Natural killer cell treated with Interleukin-12 subunit alpha and Interleukin-12 subunit beta and Interleukin-15 and Interleukin-18, amount 100 ng/mL, for 72 hours (primary cell): ENCODE measurements around the gene CRIM1. TPM values are rescaled to one million over a fixed set of nuclear protein-coding genes. Genes with fewer than 3 reads are reported as not detected.

Experiments used
- ATAC-seq, 2 donors: fragments of 150-1000 bp; cut with Tn5 transposase in 1 of 2; sonication (Bioruptor Pico), chemical (Tn5 transposase) in 1 of 2; 2 replicates each; pipeline ENCODE4 v1.10.0; 2021
- DNase-seq: peaks from one replicate; pipeline ENCODE4 v3.0.0; 2022; ENCODE audit warnings: low spot score
- H3K27ac Mint-ChIP-seq, 2 donors: 1 replicate in 1 of 2; 2 replicates in 1 of 2; pipeline ENCODE4 v1.8.0; 2022; ENCODE audit warnings: mixed read lengths in 2 of 2, mild to moderate bottlenecking in 1 of 2, moderate library complexity in 1 of 2
- H3K27me3 Mint-ChIP-seq, 2 donors: 1 replicate in 1 of 2; 2 replicates in 1 of 2; pipeline ENCODE4 v1.8.0; 2022; ENCODE audit warnings: mixed read lengths in 2 of 2
- H3K36me3 Mint-ChIP-seq: one replicate; pipeline ENCODE4 v1.8.0; 2022; ENCODE audit warnings: mixed read lengths
- H3K4me1 Mint-ChIP-seq, 2 donors: 1 replicate in 1 of 2; 2 replicates in 1 of 2; pipeline ENCODE4 v1.8.0; 2022; ENCODE audit warnings: low read depth in 2 of 2, mixed read lengths in 2 of 2, mild to moderate bottlenecking in 1 of 2
- H3K4me3 Mint-ChIP-seq: one replicate; pipeline ENCODE4 v1.8.0; 2022; ENCODE audit warnings: mixed read lengths
- H3K9me3 Mint-ChIP-seq: 2 replicates; pipeline ENCODE4 v1.8.0; 2022; ENCODE audit warnings: mixed read lengths
- total RNA-seq, 2 donors: library from RNA; stranded (reverse); gene quantifications; one replicate each; pipeline ENCODE4 v1.2.3, GENCODE V29; 2022

CRIM1 gene
- total RNA-seq, 2 donors from 2014 or later, result 6.6 to 13.6 TPM

GRCh38 chr2:36490749-36491148 is 135.2 kb downstream of the CRIM1 start:
- H3K27ac Mint-ChIP-seq, result no peak overlapping the region
- no peaks in the 10 kb centered on the region for H3K9me3 Mint-ChIP-seq
- ATAC-seq, result no peak

GRCh38 chr2:36492216-36492945 is 136.8 kb downstream of the CRIM1 start:
- no peaks in the 10 kb centered on the region for H3K9me3 Mint-ChIP-seq

More at GRCh38 chr2:36490749-36491148, 135.2 kb downstream of the CRIM1 start:
- DNase-seq, result no peak
- Mint-ChIP-seq H3K4me3 (no peak overlapping the region), H3K36me3 (no peaks in the 10 kb centered on the region), H3K27me3 (no peaks in the 10 kb centered on the region), H3K4me1 (no peaks in the 10 kb centered on the region)

GRCh38 chr2:36493306-36493705 is 137.7 kb downstream of the CRIM1 start:
- H3K4me3 Mint-ChIP-seq, result no peak overlapping the region
- no peaks in the 10 kb centered on the region for H3K36me3 Mint-ChIP-seq
- H3K9me3 Mint-ChIP-seq, result no peaks in the 10 kb centered on the region
- DNase-seq, result no peak
- H3K4me1 Mint-ChIP-seq, result no peaks in the 10 kb centered on the region
- no peaks in the 10 kb centered on the region for H3K27me3 Mint-ChIP-seq
- no peak overlapping the region for H3K27ac Mint-ChIP-seq
- no peak for ATAC-seq

More at GRCh38 chr2:36492216-36492945, 136.8 kb downstream of the CRIM1 start:
- H3K4me3 Mint-ChIP-seq, result no peak overlapping the region
- no peaks in the 10 kb centered on the region for H3K27me3 Mint-ChIP-seq
- H3K36me3 Mint-ChIP-seq, result no peaks in the 10 kb centered on the region
- DNase-seq, result no peak
- no peak for ATAC-seq
- H3K27ac Mint-ChIP-seq, result no peak overlapping the region
- no peaks in the 10 kb centered on the region for H3K4me1 Mint-ChIP-seq

GRCh38 chr2:36497570-36498163 is 142.1 kb downstream of the CRIM1 start:
- H3K4me1 Mint-ChIP-seq, result no peaks in the 10 kb centered on the region
- no peak for ATAC-seq
- DNase-seq, result no peak
- H3K27ac Mint-ChIP-seq, result no peak overlapping the region
- no peaks in the 10 kb centered on the region for H3K9me3 Mint-ChIP-seq
- no peaks in the 10 kb centered on the region for H3K36me3 Mint-ChIP-seq
- H3K27me3 Mint-ChIP-seq, result no peaks in the 10 kb centered on the region
- no peak overlapping the region for H3K4me3 Mint-ChIP-seq

GRCh38 chr2:36499128-36499820 is 143.7 kb downstream of the CRIM1 start:
- Mint-ChIP-seq H3K36me3 (no peaks in the 10 kb centered on the region), H3K9me3 (no peaks in the 10 kb centered on the region), H3K27ac (no peak overlapping the region), H3K4me1 (no peaks in the 10 kb centered on the region), H3K4me3 (no peak overlapping the region), H3K27me3 (no peaks in the 10 kb centered on the region)
- no peak for DNase-seq
- ATAC-seq, result no peak

- ATAC-seq, result no peak
- H3K9me3 Mint-ChIP-seq, result no peaks in the 10 kb centered on the region
- no peaks in the 10 kb centered on the region for H3K27me3 Mint-ChIP-seq
- no peaks in the 10 kb centered on the region for H3K36me3 Mint-ChIP-seq
- no peaks in the 10 kb centered on the region for H3K4me1 Mint-ChIP-seq
- no peak overlapping the region for H3K27ac Mint-ChIP-seq
- no peak for DNase-seq
- H3K4me3 Mint-ChIP-seq, result no peak overlapping the region
Measured at GRCh38 chr2:36500072-36500471, 144.5 kb downstream of the CRIM1 start.

GRCh38 chr2:36502081-36502480 is 146.5 kb downstream of the CRIM1 start:
- ATAC-seq, result no peak

GRCh38 chr2:36507408-36507812 is 151.8 kb downstream of the CRIM1 start:
- DNase-seq, result no peak
- no peaks in the 10 kb centered on the region for H3K9me3 Mint-ChIP-seq
- peak; percentile 65 to 73 for ATAC-seq
- H3K4me3 Mint-ChIP-seq, result no peak overlapping the region
- H3K27ac Mint-ChIP-seq, result no peak overlapping the region
- H3K36me3 Mint-ChIP-seq, result no peaks in the 10 kb centered on the region
- no peaks in the 10 kb centered on the region for H3K4me1 Mint-ChIP-seq
- no peaks in the 10 kb centered on the region for H3K27me3 Mint-ChIP-seq

More at GRCh38 chr2:36502081-36502480, 146.5 kb downstream of the CRIM1 start:
- H3K36me3 Mint-ChIP-seq, result no peaks in the 10 kb centered on the region
- no peak overlapping the region for H3K4me3 Mint-ChIP-seq
- no peak overlapping the region for H3K27ac Mint-ChIP-seq
- no peak for DNase-seq
- no peaks in the 10 kb centered on the region for H3K27me3 Mint-ChIP-seq
- no peaks in the 10 kb centered on the region for H3K4me1 Mint-ChIP-seq
- H3K9me3 Mint-ChIP-seq, result no peaks in the 10 kb centered on the region

GRCh38 chr2:36509075-36509474 is 153.5 kb downstream of the CRIM1 start:
- H3K4me3 Mint-ChIP-seq, result no peak overlapping the region
- no peak overlapping the region for H3K27ac Mint-ChIP-seq
- no peaks in the 10 kb centered on the region for H3K36me3 Mint-ChIP-seq
- DNase-seq (no peak), ATAC-seq (no peak)
- no peaks in the 10 kb centered on the region for H3K9me3 Mint-ChIP-seq
- no peaks in the 10 kb centered on the region for H3K27me3 Mint-ChIP-seq
- H3K4me1 Mint-ChIP-seq, result peaks cover 0 to 3% of the 10 kb centered on the region in 2 donors

GRCh38 chr2:36511858-36512603 is 156.5 kb downstream of the CRIM1 start:
- Mint-ChIP-seq H3K27me3 (no peaks in the 10 kb centered on the region), H3K9me3 (no peaks in the 10 kb centered on the region), H3K36me3 (peaks cover 8% of the 10 kb centered on the region), H3K4me3 (no peak overlapping the region), H3K27ac (no peak overlapping the region), H3K4me1 (peaks cover 0 to 3% of the 10 kb centered on the region in 2 donors)
- ATAC-seq (no peak), DNase-seq (no peak)

GRCh38 chr2:36512705-36513104 is 157.1 kb downstream of the CRIM1 start:
- no peak for ATAC-seq
- no peaks in the 10 kb centered on the region for H3K27me3 Mint-ChIP-seq
- no peaks in the 10 kb centered on the region for H3K9me3 Mint-ChIP-seq
- no peak overlapping the region for H3K4me3 Mint-ChIP-seq
- peaks cover 0 to 3% of the 10 kb centered on the region in 2 donors for H3K4me1 Mint-ChIP-seq
- H3K36me3 Mint-ChIP-seq, result peaks cover 8% of the 10 kb centered on the region
- no peak for DNase-seq
- H3K27ac Mint-ChIP-seq, result no peak overlapping the region

- H3K36me3 Mint-ChIP-seq, result peaks cover 8% of the 10 kb centered on the region
- H3K27ac Mint-ChIP-seq, result no peak overlapping the region
- no peak overlapping the region for H3K4me3 Mint-ChIP-seq
- ATAC-seq, result peak in 1 of 2 donors; percentile 48
- DNase-seq, result no peak
- no peaks in the 10 kb centered on the region for H3K9me3 Mint-ChIP-seq
- H3K4me1 Mint-ChIP-seq, result peaks cover 0 to 3% of the 10 kb centered on the region in 2 donors
- no peaks in the 10 kb centered on the region for H3K27me3 Mint-ChIP-seq
Measured at GRCh38 chr2:36513661-36514060, 158.1 kb downstream of the CRIM1 start.

GRCh38 chr2:36515538-36515937 is 160.0 kb downstream of the CRIM1 start:
- peaks cover 8% of the 10 kb centered on the region for H3K36me3 Mint-ChIP-seq
- ATAC-seq (no peak), DNase-seq (no peak)
- no peaks in the 10 kb centered on the region for H3K27me3 Mint-ChIP-seq
- H3K4me3 Mint-ChIP-seq, result no peak overlapping the region
- peaks cover 0 to 3% of the 10 kb centered on the region in 2 donors for H3K4me1 Mint-ChIP-seq
- no peaks in the 10 kb centered on the region for H3K9me3 Mint-ChIP-seq
- H3K27ac Mint-ChIP-seq, result no peak overlapping the region
